ENCODE results near the gene PRF1.

The PRF1 gene

DNA sequence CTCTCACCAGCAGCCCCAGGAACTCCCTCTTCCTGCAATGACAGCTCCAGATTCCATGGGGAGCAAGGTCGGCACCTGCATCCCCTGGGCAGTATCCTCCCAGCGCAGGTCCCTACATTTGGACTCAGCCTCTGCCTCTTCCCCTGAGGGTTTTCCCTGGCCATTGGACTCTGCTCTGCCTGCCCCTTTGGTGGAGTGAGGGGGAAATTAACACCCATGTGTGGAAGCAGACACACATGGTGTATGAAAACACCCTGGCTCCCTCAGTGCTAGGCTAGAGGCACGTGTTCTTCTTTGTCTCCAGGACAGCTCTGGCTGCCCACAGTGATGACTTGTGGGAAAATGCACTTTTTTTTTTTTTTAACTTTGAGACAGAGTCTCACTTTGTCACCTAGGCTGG, 8.4 kb downstream of the PRF1 start:
- H3K27ac ChIP-seq, result no peak overlapping the region
- TF ChIP-seq, protein P1, sequence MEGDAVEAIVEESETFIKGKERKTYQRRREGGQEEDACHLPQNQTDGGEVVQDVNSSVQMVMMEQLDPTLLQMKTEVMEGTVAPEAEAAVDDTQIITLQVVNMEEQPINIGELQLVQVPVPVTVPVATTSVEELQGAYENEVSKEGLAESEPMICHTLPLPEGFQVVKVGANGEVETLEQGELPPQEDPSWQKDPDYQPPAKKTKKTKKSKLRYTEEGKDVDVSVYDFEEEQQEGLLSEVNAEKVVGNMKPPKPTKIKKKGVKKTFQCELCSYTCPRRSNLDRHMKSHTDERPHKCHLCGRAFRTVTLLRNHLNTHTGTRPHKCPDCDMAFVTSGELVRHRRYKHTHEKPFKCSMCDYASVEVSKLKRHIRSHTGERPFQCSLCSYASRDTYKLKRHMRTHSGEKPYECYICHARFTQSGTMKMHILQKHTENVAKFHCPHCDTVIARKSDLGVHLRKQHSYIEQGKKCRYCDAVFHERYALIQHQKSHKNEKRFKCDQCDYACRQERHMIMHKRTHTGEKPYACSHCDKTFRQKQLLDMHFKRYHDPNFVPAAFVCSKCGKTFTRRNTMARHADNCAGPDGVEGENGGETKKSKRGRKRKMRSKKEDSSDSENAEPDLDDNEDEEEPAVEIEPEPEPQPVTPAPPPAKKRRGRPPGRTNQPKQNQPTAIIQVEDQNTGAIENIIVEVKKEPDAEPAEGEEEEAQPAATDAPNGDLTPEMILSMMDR (conservative IDR thresholded peaks at IDR 0.05), result no peak
- TF ChIP-seq ZFX (IDR thresholded peaks at IDR 0.05), result no peak

DNA sequence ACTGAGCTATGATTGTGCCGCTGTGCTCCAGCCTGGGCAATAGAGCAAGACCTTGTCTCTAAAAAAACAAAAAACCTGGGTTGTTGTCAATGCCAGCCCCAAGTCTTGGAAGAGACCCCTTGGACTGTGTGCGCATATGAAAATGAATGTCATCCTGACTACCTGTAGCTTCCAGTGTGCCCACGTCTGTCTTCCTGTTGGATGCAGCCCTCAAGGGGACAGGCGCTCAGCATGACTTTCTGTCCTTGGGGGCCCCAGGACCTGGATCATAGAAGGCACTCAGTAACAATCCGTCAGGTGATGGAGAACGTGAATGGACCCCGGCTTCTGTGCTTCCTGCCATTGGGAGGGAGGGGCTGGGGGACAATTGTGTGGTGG, 9.0 kb downstream of the PRF1 start:
- TF ChIP-seq ZFX (IDR thresholded peaks at IDR 0.05), result no peak
- TF ChIP-seq, protein P1 (conservative IDR thresholded peaks at IDR 0.05), result no peak
- H3K27ac ChIP-seq, result no peak overlapping the region

DNA sequence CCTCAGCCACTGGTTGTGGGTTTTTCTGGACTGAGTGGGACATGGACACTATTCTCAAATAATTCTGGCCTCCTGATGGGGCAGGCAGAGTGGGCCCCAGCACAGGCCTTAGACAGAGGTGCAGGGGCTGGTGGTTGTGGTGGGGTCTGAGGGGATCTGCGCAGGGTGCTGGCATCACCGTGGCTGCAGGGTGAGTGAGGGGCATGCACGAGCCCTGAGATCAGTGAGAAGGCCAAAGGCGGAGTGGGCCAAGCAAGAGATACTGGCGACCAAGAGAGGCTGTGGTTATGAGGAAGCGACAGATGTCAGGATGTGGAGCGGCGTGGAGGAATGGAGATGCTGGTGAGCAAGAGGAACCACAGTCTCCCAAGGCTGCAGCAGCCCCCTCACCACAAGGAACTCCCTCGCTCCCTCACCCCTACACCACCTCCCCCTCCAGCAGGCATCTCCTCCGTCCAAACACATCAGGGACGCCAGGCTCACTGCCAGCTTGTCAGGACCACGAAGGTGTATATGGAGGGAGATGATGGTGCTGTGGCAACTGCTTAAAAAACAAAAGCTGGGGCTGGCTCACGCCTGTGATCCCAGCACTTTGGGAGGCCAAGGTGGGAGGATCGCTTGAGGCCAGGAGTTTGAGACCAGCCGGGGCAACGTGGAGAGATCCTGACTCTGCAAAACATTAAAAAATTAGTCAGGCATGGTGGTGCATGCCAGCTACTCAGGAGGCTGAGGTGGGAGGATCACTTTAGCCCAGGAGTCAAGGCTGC, 9.6 kb downstream of the PRF1 start:
- no peak overlapping the region for H3K27ac ChIP-seq
- no peak for TF ChIP-seq ZFX (IDR thresholded peaks at IDR 0.05)
- TF ChIP-seq, protein P1 (conservative IDR thresholded peaks at IDR 0.05), result no peak

DNA sequence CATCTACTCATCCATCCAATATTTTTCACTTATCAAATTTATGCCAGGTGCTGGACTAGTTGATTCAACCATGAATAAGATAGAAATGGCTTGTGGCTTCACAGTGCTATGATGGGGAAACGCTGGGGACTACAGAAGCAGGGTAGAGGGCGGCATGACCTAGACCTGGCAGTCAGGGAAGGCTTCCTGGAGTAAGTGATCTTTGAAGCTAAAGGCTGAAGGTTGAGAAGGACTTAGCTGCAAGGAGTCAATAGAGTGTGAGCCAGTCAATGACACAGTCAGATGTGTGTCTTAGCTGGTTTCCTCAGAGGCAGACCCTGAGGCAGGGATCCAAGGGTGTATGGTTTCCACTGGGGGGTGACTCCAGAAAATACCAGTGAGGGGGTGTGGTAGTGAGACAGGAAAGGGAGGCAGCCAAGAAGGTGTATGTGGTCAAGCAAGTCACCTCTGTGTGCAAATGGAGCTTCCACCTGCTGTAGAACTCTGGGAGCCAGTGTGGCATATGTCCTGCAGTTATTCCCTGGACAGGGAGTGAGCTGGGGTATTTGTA, 10.3 kb downstream of the PRF1 start:
- H3K27ac ChIP-seq, result no peak overlapping the region
- TF ChIP-seq, protein P1 (conservative IDR thresholded peaks at IDR 0.05), result no peak
- no peak for TF ChIP-seq ZFX (IDR thresholded peaks at IDR 0.05)

DNA sequence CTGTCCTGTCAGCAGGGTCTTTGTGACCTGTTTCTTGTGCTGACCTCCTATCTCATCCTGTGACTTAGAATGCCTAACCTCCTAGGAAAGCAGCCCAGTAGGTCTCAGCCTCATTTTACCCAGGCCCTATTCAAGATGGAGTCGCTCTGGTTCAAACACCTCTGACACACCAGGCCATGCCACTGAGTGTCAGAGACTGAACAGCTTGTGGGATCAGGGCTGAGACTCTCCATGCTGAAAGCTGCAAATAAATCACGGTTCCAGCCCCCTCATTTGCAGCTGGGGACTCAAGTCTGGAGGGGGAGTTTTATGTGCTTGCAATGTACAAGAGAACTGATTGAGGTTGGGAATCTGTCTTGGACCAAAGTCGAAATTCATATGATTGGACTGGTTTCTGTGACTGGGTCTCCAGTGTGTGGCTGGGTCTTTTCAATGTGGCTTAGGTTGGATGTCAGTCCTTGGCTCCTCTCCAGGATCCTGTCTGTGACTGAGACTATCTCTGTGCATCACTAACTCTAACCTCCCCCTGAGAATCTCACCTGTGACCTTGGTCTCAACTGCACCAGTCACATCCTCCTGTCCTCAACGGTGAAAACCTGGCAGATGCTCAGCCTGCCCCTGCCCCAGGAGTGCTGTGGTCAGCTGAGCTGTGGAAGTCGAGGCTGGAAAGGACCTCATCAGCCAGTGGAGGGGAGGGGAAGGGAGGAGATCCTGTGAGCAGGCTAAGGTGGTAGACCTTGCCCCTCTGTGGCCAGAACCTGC, 11.7 kb downstream of the PRF1 start:
- TF ChIP-seq, protein P1 (conservative IDR thresholded peaks at IDR 0.05), result no peak
- no peak for TF ChIP-seq ZFX (IDR thresholded peaks at IDR 0.05)
- H3K27ac ChIP-seq, result no peak overlapping the region

DNA sequence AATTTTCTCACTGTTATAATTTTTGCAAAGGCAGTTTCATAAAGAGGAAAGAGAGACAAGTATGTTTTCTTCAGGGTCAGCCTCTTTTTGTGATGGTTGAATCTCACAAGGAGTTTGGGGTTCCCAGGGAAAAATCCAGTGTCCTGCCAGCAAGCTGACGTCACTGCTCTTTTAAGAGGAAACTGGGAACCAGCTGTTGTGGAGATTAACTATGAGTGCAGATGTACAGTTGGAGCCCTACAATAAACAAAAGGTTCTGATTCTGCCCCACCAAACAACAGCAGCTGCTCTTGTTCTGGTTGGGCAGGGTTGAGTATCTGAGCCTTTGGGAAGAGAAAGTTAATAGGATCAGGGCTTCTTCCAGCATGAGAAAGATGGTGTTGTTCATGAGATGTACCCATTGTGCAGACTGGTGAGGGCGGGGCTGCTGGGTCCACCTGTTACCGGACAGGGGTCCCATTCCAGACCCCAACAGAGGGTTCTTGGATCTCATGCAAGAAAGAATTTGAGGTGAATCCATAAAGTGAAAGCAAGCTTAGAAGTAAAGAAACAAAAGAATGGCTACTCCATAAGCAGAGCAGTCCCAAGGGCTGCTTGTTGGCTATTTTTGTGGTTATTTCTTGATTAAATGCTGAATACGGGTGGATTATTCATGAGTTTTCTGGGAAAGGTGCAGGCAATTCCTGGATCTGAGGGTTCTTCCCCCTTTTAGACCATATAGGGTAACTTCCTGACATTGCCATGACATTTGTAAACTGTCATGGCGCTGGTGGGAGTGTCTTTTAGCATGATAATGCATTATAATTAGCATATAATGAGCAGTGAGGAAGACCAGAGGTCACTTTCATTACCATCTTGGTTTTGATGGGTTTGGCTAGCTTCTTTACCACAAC, 12.5 kb downstream of the PRF1 start:
- no peak overlapping the region for H3K27ac ChIP-seq
- TF ChIP-seq ZFX (IDR thresholded peaks at IDR 0.05), result no peak
- TF ChIP-seq, protein P1 (conservative IDR thresholded peaks at IDR 0.05), result no peak

All from C4-2B (cell line).